IMR-90 (cell line): ENCODE results near the gene RHAG. TPM values are rescaled to one million over a fixed set of nuclear protein-coding genes. Genes with fewer than 3 reads are reported as not detected.

Source experiments
- ATAC-seq: fragments of 200-7000 bp; cut with Tn5 transposase; 2 replicates; pipeline ENCODE4 v1.9.1; 2020; ENCODE audit warnings: low read depth, mild to moderate bottlenecking, moderate library complexity
- BruUV-seq: library from RNA; stranded (reverse); fragments of 400-500 nt; replicated peaks from 2 replicates; lab custom pipeline; 2021; lab: Mats Ljungman, UMichigan
- CTCF ChIA-PET: fragments of 300-600 bp; formaldehyde crosslinking; extraction: SDS; loops from one replicate; lab custom pipeline; 2021; ENCODE audit warnings: antibody characterized with exemption; lab: Yijun Ruan, JAX
- POLR2A ChIA-PET: fragments of 300-600 bp; sonication (Branson Sonifier 250); formaldehyde crosslinking; loops from one replicate; lab custom pipeline; 2022; ENCODE audit warnings: antibody characterized with exemption; ENCODE audit not compliant: unreplicated experiment; lab: Charles Lee
- DNase-seq: peaks from one replicate; pipeline ENCODE4 v3.0.0; 2013
- H2AFZ ChIP-seq: replicated peaks from 2 replicates; pipeline ENCODE3; 2013; ENCODE audit warnings: low read length, mild to moderate bottlenecking; ENCODE audit not compliant: poor library complexity
- H2AK5ac ChIP-seq: 2 replicates; pipeline ENCODE4 v1.6.1; 2013; ENCODE audit warnings: low read depth, low read length, inconsistent platforms
- H2AK9ac ChIP-seq: replicated peaks from 2 replicates; pipeline ENCODE3; 2013; ENCODE audit warnings: mild to moderate bottlenecking, low read depth, low read length, moderate library complexity; ENCODE audit not compliant: poor library complexity
- H2BK120ac ChIP-seq: 2 replicates; pipeline ENCODE4 v1.6.1; 2013; ENCODE audit warnings: low read depth, low read length, inconsistent platforms
- H2BK15ac ChIP-seq: 3 replicates; pipeline ENCODE4 v1.6.1; 2013; ENCODE audit warnings: low read depth, low read length, inconsistent platforms
- H2BK20ac ChIP-seq: 2 replicates; pipeline ENCODE4 v1.6.1; 2013; ENCODE audit warnings: low read depth, mild to moderate bottlenecking, inconsistent platforms, low read length, moderate library complexity
- H2BK5ac ChIP-seq: 2 replicates; pipeline ENCODE4 v1.6.1; 2013; ENCODE audit warnings: mild to moderate bottlenecking, low read depth, low read length, inconsistent platforms; ENCODE audit not compliant: poor library complexity, severe bottlenecking
- H3K14ac ChIP-seq: replicated peaks from 2 replicates; pipeline ENCODE4 v1.6.1; 2013; ENCODE audit warnings: low read depth, low read length, inconsistent platforms
- H3K18ac ChIP-seq: 2 replicates; pipeline ENCODE4 v1.6.1; 2013; ENCODE audit warnings: low read depth, low read length, control low read depth
- H3K23ac ChIP-seq: 2 replicates; pipeline ENCODE4 v1.6.1; 2013; ENCODE audit warnings: low read depth, low read length, inconsistent platforms
- H3K27ac ChIP-seq: 2 replicates; pipeline ENCODE4 v1.5.1; 2013; ENCODE audit warnings: mild to moderate bottlenecking, control low read depth, low read length; ENCODE audit not compliant: insufficient read depth
- H3K27me3 ChIP-seq: 2 replicates; pipeline ENCODE4 v1.6.1; 2013; ENCODE audit warnings: low read length; ENCODE audit not compliant: control insufficient read depth, insufficient read depth
- H3K36me3 ChIP-seq: 2 replicates; pipeline ENCODE4 v1.6.1; 2013; ENCODE audit warnings: low read length, mixed read lengths; ENCODE audit not compliant: control insufficient read depth, insufficient read depth
- H3K4ac ChIP-seq: 2 replicates; pipeline ENCODE4 v1.6.1; 2013; ENCODE audit warnings: low read depth, low read length, inconsistent platforms
- H3K4me1 ChIP-seq: 2 replicates; pipeline ENCODE4 v1.6.1; 2013; ENCODE audit warnings: low read length, mixed read lengths; ENCODE audit not compliant: control insufficient read depth, insufficient read depth
- H3K4me2 ChIP-seq: 2 replicates; pipeline ENCODE4 v1.6.1; 2013; ENCODE audit warnings: low read depth, mild to moderate bottlenecking, control low read depth, low read length, moderate library complexity
- H3K4me3 ChIP-seq: 2 replicates; pipeline ENCODE4 v1.5.1; 2013; ENCODE audit warnings: low read depth, mild to moderate bottlenecking, control low read depth, low read length, moderate library complexity; ENCODE audit not compliant: insufficient read depth
- H3K56ac ChIP-seq: 2 replicates; pipeline ENCODE4 v1.6.1; 2013; ENCODE audit warnings: low read length, inconsistent platforms; ENCODE audit not compliant: insufficient read depth; ENCODE audit errors: extremely low read depth
- H3K79me1 ChIP-seq, 2 experiments: 2 replicates each; pipeline ENCODE4 v1.6.1; 2013; ENCODE audit warnings: low read length in 2 of 2, inconsistent platforms in 1 of 2, low read depth in 1 of 2
- H3K9ac ChIP-seq: 2 replicates; pipeline ENCODE4 v1.6.1; 2013; ENCODE audit warnings: low read depth, low read length, control low read depth
- H3K9me1 ChIP-seq: 2 replicates; pipeline ENCODE4 v1.6.1; 2013; ENCODE audit warnings: low read length, inconsistent platforms; ENCODE audit not compliant: insufficient read depth
- H3K9me3 ChIP-seq: 2 replicates; pipeline ENCODE4 v1.6.1; 2013; ENCODE audit warnings: low read length; ENCODE audit not compliant: control insufficient read depth, insufficient read depth
- H4K20me1 ChIP-seq: 2 replicates; pipeline ENCODE4 v1.6.1; 2013; ENCODE audit warnings: low read length, inconsistent platforms; ENCODE audit not compliant: insufficient read depth
- H4K5ac ChIP-seq: 2 replicates; pipeline ENCODE4 v1.6.1; 2013; ENCODE audit warnings: mild to moderate bottlenecking, low read depth, low read length, control low read depth
- H4K8ac ChIP-seq, 2 experiments: 2 replicates each; pipeline ENCODE4 v1.6.1; 2013; ENCODE audit warnings: low read depth in 2 of 2, low read length in 2 of 2, control low read depth in 1 of 2, inconsistent platforms in 1 of 2
- H4K91ac ChIP-seq: 2 replicates; pipeline ENCODE4 v1.6.1; 2013; ENCODE audit warnings: low read depth, low read length, inconsistent platforms; ENCODE audit not compliant: insufficient read depth
- BHLHE40 ChIP-seq: fragments of 150-350 bp; IDR thresholded peaks from 2 replicates; pipeline ENCODE4 v1.6.1; 2016; ENCODE audit warnings: mild to moderate bottlenecking, low read depth, low read length
- CEBPB ChIP-seq: IDR thresholded peaks from 2 replicates; pipeline ENCODE4 v1.6.1; 2012; ENCODE audit warnings: low read depth, low read length, improper control_type of control experiment
- MAFK ChIP-seq: IDR thresholded peaks from 2 replicates; pipeline ENCODE4 v1.6.1; 2012; ENCODE audit warnings: low read depth, low read length, improper control_type of control experiment
- WGBS, 2 experiments: methylation state at CpG; one replicate each; pipeline versions ENCODE4 v1.1.5 to v1.1.7; 2013; ENCODE audit warnings: missing lambda C conversion rate in 2 of 2; ENCODE audit not compliant: insufficient read length in 1 of 2; ENCODE audit errors: extremely low coverage in 2 of 2; 5-methylcytosine and 5-hydroxymethylcytosine counted together
- dilution Hi-C: fragments of 300-500 bp; cut with HindIII; formaldehyde crosslinking; loops from one replicate; pipeline ENCODE4 v1.14.3; 2018; ENCODE audit warnings: low sequenced_read_pairs; ENCODE audit not compliant: unreplicated experiment
- in situ Hi-C: fragments of 300-500 bp; cut with MboI; formaldehyde crosslinking; loops from 3 replicates; pipeline ENCODE4 v1.14.3; 2019; ENCODE audit warnings: low sequenced_read_pairs, inconsistent platforms, mixed read lengths
- intact Hi-C: fragments of 100-400 bp; cut with micrococcal nuclease; formaldehyde crosslinking; loops from 2 replicates; pipeline ENCODE4 v1.10.0; 2022
- polyA plus RNA-seq, 3 experiments: library from polyadenylated mRNA; depleted of rRNA; stranded (reverse); fragments of >200 nt; gene quantifications; 2 replicates each; pipeline ENCODE4 v1.2.3, GENCODE V29; 2012; ENCODE audit warnings: low replicate concordance in 1 of 3
- total RNA-seq: library from RNA; depleted of rRNA; stranded (reverse); fragments of >200 nt; gene quantifications from 2 replicates; pipeline ENCODE4 v1.2.3, GENCODE V29; 2012

Gene RHAG
- total and polyA plus RNA-seq, 2 of the 4 experiments (the other 2 are of a cell fraction), result not detected

- no peak overlapping the region for H3K14ac ChIP-seq
- no peaks in the 10 kb centered on the region for H3K4me1 ChIP-seq
- in situ Hi-C loops (no loop called here), intact Hi-C loops (no loop called here), dilution Hi-C loops (no loop called here)
- TF ChIP-seq MAFK (no peak), BHLHE40 (no peak), CEBPB (no peak)
- no peak overlapping the region for H2BK120ac ChIP-seq
- H3K36me3 ChIP-seq, result no peaks in the 10 kb centered on the region
- no peak overlapping the region for H2AK5ac ChIP-seq
- no peak overlapping the region for H3K4me2 ChIP-seq
- no peak overlapping the region for H2BK5ac ChIP-seq
- no peak overlapping the region for H3K4ac ChIP-seq
- no peak overlapping the region for H2AFZ ChIP-seq
- DNase-seq, result no peak
- H3K79me1 ChIP-seq, result no peaks in the 10 kb centered on the region
- H3K9me1 ChIP-seq, result no peaks in the 10 kb centered on the region
- H3K9me3 ChIP-seq, result no peaks in the 10 kb centered on the region
- no peak overlapping the region for H4K5ac ChIP-seq
- no peak overlapping the region for H4K91ac ChIP-seq
- POLR2A ChIA-PET, result no interaction called here
- no peak overlapping the region for H3K27ac ChIP-seq
- WGBS, 2 experiments, result no CpG with 5 or more reads among the region's 1 CpG
- no peak overlapping the region for H2BK20ac ChIP-seq
- no peak overlapping the region for H3K9ac ChIP-seq
- no peaks in the 10 kb centered on the region for H4K20me1 ChIP-seq
- H3K23ac ChIP-seq, result no peak overlapping the region
- H3K27me3 ChIP-seq, result no peaks in the 10 kb centered on the region
- no peak overlapping the region for H3K18ac ChIP-seq
- ATAC-seq, result no peak
- H4K8ac ChIP-seq, result no peak overlapping the region
- H3K4me3 ChIP-seq, result no peak overlapping the region
- no peak overlapping the region for H3K56ac ChIP-seq
- no peak overlapping the region for H2AK9ac ChIP-seq
- no peak overlapping the region for H2BK15ac ChIP-seq
- CTCF ChIA-PET, result no interaction called here
- BruUV-seq, result no TSS peak
These were observed 54.1 kb downstream of the RHAG start for GRCh38 chr6:49582529-49582928.
